Islet precursor cell (in vitro differentiated cells): ENCODE results near the gene SLAMF7.
"Not testable (repeated sequence)": the region's sequence is repeated elsewhere in the genome, so short reads cannot be mapped to it uniquely, and the experiment has no call there.

Source experiments
- DNase-seq: peaks from one replicate; pipeline ENCODE4 v3.0.0-alpha.2; 2018

The SLAMF7 gene

GRCh38 chr1:160739098-160739511 lies at the start of gene SLAMF7:
TSS of gene SLAMF7 (plus strand) at chr1:160739247. CDS start at chr1:160739302, 55 bp downstream.
- DNase-seq, result no peak

DNA sequence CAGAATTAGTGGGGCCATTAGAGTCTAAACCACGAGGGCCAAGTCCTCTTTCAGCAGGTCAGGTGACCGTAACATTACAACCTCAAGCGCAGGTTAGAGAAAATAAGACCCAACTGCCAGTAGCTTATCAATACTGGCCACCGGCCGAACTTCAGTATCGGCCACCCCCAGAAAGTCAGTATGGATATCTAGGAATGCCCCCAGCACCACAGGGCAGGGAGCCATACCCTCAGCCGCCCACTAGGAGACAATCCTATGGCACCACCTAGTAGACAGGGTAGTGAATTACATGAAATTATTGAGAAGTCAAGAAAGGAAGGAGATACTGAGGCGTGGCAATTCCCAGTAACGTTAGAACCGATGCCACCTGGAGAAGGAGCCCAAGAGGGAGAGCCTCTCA lies 46.7 kb upstream of the SLAMF7 start:
- DNase-seq, result not testable (repeated sequence)

GRCh38 chr1:160702100-160702499 lies 36.9 kb upstream of the SLAMF7 start:
- no peak for DNase-seq

DNA sequence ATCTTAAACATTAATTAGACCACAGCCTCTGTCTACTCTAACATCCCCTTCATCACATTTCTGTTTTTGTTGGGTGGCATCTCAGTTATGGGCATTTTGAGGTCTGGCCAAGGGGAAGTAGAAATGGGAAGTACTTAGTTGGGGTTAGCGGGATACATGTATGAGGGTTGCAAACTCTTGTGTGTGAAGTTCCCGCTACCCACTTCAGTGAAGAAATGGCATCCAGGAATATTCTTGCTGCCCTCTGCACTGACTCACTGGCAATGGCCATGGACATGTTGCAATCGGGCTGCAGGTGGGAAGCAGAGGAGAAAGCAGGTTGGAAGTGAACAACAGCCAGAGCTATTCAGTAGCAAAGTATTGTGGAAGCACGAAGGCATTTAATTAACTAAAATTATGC lies 34.8 kb upstream of the SLAMF7 start:
- DNase-seq, result no peak

DNA sequence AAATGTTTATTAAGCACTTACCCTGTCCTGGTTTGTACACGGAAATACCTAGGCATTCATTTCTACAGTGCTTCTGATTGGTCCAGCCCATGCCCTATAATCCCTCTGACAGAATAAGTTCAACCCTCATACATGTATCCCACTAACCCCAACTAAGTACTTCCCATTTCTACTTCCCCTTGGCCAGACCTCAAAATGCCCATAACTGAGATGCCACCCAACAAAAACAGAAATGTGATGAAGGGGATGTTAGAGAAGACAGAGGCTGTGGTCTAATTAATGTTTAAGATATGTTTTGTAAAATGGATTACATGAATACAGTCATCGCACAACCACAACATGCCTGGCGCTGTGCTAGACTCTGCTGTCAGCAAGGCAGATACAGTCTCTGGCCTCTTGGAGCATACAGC lies 33.8 kb upstream of the SLAMF7 start:
- not testable (repeated sequence) for DNase-seq

GRCh38 chr1:160705742-160706141 lies 33.3 kb upstream of the SLAMF7 start:
- DNase-seq, result no peak

DNA sequence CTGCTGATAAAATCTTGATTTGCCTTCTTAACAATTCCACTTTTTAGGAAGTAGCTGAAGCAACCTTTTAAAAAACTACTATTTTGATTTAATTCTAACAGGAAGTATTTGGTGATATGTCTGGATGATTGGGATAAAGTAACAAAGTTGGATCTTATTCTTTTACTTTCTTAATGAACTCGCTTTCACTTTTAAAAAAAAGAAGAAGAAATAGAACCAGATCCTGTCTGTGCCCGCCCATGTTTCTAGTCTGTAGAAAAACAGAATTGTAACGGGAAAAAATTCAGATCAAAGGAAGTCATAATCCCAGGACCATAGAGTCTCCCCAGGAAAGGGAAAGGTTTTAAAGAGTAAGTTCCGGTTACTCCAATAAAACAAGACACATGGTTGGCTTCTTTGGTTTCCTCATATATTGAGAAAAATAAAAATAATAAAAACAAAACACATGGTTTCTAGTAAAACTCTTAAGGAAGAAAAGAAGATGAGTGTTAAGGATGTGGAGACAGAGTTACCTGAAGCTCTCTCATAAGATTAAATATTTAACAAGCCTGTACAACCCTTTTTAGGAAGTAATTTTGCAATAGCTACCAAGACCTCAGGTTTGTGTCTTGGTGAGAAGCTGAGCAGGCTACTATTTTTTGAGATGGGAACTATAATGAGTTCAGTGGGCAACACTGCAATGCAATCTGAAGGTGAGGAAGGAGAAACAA lies 32.4 kb upstream of the SLAMF7 start:
- no peak for DNase-seq

- DNase-seq, result no peak
Measured at GRCh38 chr1:160707236-160708064, 31.6 kb upstream of the SLAMF7 start.

DNA sequence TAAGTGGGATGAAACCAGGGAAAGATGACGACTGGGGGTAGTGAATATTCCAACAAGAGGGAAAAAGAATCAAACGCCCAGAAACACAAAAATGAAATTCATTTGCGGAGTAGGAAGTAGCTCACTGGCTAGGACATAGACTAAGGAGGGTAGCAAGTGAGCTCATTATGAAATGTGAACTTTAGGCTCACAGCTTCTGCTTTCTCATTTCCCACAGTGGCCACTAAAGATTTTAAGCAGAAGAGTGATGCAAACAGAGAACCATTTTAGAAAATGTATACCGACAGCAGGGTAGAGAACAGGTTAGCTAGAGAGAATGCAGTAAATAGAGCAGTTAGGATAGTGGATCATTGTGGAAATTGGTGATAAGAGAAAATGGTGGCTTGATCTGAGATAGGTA lies 30.9 kb upstream of the SLAMF7 start:
- no peak for DNase-seq

- DNase-seq, result no peak
Measured at GRCh38 chr1:160708801-160709200, 30.2 kb upstream of the SLAMF7 start.

GRCh38 chr1:160709715-160710114 lies 29.3 kb upstream of the SLAMF7 start:
- DNase-seq, result no peak

DNA sequence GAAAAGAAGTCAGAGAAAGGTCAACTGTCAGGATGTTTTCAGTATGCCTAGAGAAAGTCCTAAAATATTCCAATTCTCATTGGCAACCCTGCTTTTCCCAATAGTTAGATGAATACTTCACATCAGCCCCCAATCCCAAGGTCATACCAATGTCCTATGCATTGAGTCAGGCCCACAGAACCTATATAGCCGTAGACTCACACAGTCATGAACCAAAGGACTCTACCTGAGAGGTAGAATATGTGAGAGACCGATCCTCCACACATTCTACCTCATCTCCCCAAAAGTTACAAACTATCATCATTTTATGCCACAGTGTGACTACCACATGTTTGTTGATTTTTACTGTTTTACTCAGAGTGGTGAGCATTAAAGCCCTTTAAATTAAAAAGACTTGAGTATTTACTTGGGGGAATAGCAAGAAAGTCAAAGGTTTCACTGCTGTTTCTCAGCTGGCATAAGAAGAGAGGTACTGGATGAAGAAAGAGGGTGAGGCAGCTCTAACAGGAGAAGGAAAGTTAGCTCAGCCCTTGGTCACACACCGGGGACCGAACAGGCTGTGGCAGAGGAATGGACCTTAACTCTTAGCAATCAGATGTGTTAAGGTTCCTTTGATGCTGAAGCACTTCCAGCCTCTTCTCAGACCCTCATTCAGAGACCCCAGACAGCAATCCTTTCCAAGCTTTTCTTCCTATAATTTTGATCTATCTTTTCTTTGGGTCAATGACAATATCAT lies 28.4 kb upstream of the SLAMF7 start:
- no peak for DNase-seq

DNA sequence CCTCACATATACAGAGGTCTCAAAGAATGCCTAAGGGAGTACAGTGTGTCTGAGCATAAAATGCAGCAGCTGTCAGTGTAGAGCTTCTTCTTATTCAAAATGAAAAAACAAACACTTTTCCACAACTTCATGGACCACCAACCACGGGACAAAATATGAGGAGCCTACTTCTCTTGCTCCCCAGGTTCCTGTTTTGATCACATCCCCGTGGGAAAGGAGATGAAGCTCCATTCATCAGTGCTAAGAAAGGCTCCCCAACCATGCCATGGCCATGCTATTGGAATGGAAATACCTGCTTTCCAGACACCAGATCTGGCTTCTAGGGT lies 27.8 kb upstream of the SLAMF7 start:
- no peak for DNase-seq

- DNase-seq, result no peak
Measured at GRCh38 chr1:160711602-160712311, 27.3 kb upstream of the SLAMF7 start, which contains the start of gene CD48. TSS of gene CD48 (minus strand) at chr1:160711822. CDS start at chr1:160711763, 59 bp downstream.

- not testable (repeated sequence) for DNase-seq
Measured at GRCh38 chr1:160712525-160713080, 26.4 kb upstream of the SLAMF7 start.

DNA sequence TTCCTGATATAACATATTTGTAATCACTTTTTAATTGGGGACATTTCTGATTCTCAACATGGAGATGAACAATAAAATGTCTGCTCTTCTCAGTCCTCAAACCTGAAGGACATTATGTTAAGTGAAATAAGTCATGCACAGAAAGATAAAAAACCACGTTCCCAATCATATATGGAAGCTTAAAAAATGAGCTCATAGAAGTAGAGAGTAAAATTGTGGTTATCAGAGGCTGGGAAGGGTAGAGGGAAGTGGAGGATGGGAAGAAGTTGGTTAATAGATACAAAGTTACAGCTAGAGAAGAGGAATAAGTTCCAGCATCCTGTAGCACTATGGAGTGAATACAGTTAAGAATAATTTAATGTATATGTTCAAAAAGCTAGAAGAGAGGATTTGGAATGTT lies 25.9 kb upstream of the SLAMF7 start:
- no peak for DNase-seq

- DNase-seq, result not testable (repeated sequence)
Measured at GRCh38 chr1:160714034-160714648, 24.9 kb upstream of the SLAMF7 start.

DNA sequence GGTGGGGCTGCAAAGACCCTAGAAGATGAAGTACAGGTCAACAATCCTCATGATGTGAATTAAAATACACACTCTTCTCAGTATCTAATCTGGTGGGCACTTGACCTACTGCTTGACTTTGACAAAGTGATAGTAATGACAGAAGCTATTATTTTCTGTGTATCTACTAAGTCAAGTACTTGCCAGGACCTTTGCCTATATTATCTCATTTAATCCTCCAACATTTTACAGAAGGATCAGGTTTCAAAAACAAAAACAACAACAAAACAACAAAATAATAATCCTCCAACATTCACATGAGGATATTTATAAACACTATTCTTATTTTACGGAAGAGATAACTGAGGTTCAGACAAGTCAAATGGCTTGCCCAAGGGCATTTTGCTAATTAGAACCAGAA lies 23.0 kb upstream of the SLAMF7 start:
- DNase-seq, result no peak

GRCh38 chr1:160717306-160717705 lies 21.7 kb upstream of the SLAMF7 start:
- DNase-seq, result no peak

GRCh38 chr1:160718210-160718609 lies 20.8 kb upstream of the SLAMF7 start:
- DNase-seq, result no peak

DNA sequence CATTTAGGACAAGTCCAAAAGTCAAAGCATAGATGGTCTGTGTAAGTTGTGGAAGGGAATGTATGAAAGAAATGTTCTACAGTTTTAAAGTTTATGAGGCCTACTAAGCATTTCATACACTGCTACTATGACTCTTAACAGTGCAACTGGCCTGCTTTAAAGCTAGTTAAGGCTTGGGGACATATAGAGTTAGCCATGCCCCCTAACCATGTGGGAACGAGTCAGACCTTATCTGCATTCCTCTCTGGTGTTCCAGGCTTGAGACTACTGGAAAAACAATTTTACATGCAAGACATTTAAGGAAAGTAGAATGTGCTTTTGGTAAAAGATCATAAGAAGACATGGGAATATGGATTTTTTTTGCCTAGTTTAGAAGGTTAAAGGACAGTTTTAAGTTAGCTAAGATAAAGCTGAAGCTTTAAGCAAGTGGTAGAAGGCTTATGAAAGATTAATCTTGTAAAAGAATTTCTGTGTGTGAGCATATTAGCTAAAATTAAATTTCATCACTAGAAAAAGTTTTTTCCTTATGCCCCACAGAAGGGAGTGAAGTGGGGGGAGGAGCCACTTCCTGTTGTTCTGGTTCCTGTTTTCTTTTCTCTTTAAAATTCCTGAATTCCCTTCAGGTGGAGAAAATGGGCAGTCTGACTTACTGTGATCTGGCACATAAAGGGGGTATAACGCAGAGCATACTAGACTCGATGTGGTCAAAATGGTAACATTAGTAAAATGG lies 18.5 kb upstream of the SLAMF7 start:
- DNase-seq, result no peak
